ENCODE results near the gene VAMP2. TPM values are rescaled to one million over a fixed set of nuclear protein-coding genes. Genes with fewer than 3 reads are reported as not detected.

VAMP2 gene
- total RNA-seq (2014; rRNA removed; shearing (Covaris generic)): 2.7 and 4.6 TPM in 2 replicates
- polyA plus RNA-seq (2015; cell fraction: cytosol; rRNA removed): 28.6 and 32.3 TPM in 2 replicates
- 42.1 and 43.6 TPM in 2 replicates for polyA plus RNA-seq (2015; cell fraction: nucleus; rRNA removed)

- DNase-seq (ENCODE audit: low read depth): peak; percentile 45
Measured at GRCh38 chr17:8162233-8162996, at the start of gene VAMP2. Gene VAMP2, minus strand, starts transcription at chr17:8162948. Its CDS starts 69 bp downstream, at chr17:8162879.

- DNase-seq (ENCODE audit: low read depth): no peak
Measured at GRCh38 chr17:8210761-8211458, 48.2 kb upstream of the VAMP2 start.

- DNase-seq (ENCODE audit: low read depth): peak; percentile 94
Measured at GRCh38 chr17:8209907-8210760, 47.4 kb upstream of the VAMP2 start, which contains the start of gene AURKB. Gene AURKB, minus strand, starts transcription at chr17:8210575. Its CDS starts 351 bp downstream, at chr17:8210224.

- DNase-seq (ENCODE audit: low read depth): no peak
Measured at GRCh38 chr17:8206536-8206935, 43.8 kb upstream of the VAMP2 start.

GRCh38 chr17:8204761-8205555 is 42.2 kb upstream of the VAMP2 start:
- no peak for DNase-seq (ENCODE audit: low read depth)

GRCh38 chr17:8192070-8192815 is 29.5 kb upstream of the VAMP2 start:
- DNase-seq (ENCODE audit: low read depth): peak; percentile 79

- DNase-seq (ENCODE audit: low read depth): no peak
Measured at GRCh38 chr17:8190506-8190905, 27.8 kb upstream of the VAMP2 start.

- DNase-seq (ENCODE audit: low read depth): peak; percentile 99
Measured at GRCh38 chr17:8189711-8190477, 27.1 kb upstream of the VAMP2 start, which contains the start of gene BORCS6. Gene BORCS6, minus strand, starts transcription at chr17:8190180. Its CDS starts 40 bp downstream, at chr17:8190140.

- no peak for DNase-seq (ENCODE audit: low read depth)
Measured at GRCh38 chr17:8189041-8189710, 26.4 kb upstream of the VAMP2 start.

- no peak for DNase-seq (ENCODE audit: low read depth)
Measured at GRCh38 chr17:8188263-8188839, 25.6 kb upstream of the VAMP2 start.

- peak; percentile 100 for DNase-seq (ENCODE audit: low read depth)
Measured at GRCh38 chr17:8187517-8188262, 24.9 kb upstream of the VAMP2 start.

- peak; percentile 97 for DNase-seq (ENCODE audit: low read depth)
Measured at GRCh38 chr17:8186787-8187516, 24.2 kb upstream of the VAMP2 start.

- DNase-seq (ENCODE audit: low read depth): no peak
Measured at GRCh38 chr17:8186446-8186786, 23.7 kb upstream of the VAMP2 start.

GRCh38 chr17:8185582-8186445 is 23.1 kb upstream of the VAMP2 start:
- peak; percentile 83 for DNase-seq (ENCODE audit: low read depth)

GRCh38 chr17:8176998-8177731 is 14.4 kb upstream of the VAMP2 start:
- no peak for DNase-seq (ENCODE audit: low read depth)
